Activated naive CD4-positive, alpha-beta T cell (primary cell): ENCODE data around the gene GALNT9.

Experiments used
- DNase-seq, 4 experiments: peaks; one replicate each; lab custom pipeline; 2025; lab: John Stamatoyannopoulos, UW

The GALNT9 gene

GRCh38 chr12:132325733-132326130, 3.7 kb downstream of the GALNT9 start:
- DNase-seq: no peak

GRCh38 chr12:132324841-132325732, 4.3 kb downstream of the GALNT9 start:
- no peak for DNase-seq

- no peak for DNase-seq
Observed at GRCh38 chr12:132324173-132324572, 5.2 kb downstream of the GALNT9 start.

- no peak for DNase-seq
Observed at GRCh38 chr12:132323171-132324010, 6.0 kb downstream of the GALNT9 start.

GRCh38 chr12:132322206-132323132, 6.9 kb downstream of the GALNT9 start:
- DNase-seq: no peak

GRCh38 chr12:132321321-132322118, 7.9 kb downstream of the GALNT9 start:
- DNase-seq: no peak

- DNase-seq: no peak
Observed at GRCh38 chr12:132320767-132321211, 8.6 kb downstream of the GALNT9 start.

- DNase-seq: no peak
Observed at GRCh38 chr12:132319991-132320570, 9.3 kb downstream of the GALNT9 start.

- DNase-seq: no peak
Observed at GRCh38 chr12:132319359-132319950, 9.9 kb downstream of the GALNT9 start.

GRCh38 chr12:132318618-132319033, 10.8 kb downstream of the GALNT9 start:
- DNase-seq: no peak

- DNase-seq: no peak
Observed at GRCh38 chr12:132318135-132318534, 11.3 kb downstream of the GALNT9 start.

- no peak for DNase-seq
Observed at GRCh38 chr12:132317233-132317938, 12.0 kb downstream of the GALNT9 start.

- DNase-seq: no peak
Observed at GRCh38 chr12:132316497-132317232, 12.7 kb downstream of the GALNT9 start.

GRCh38 chr12:132315951-132316350, 13.4 kb downstream of the GALNT9 start:
- no peak for DNase-seq

GRCh38 chr12:132315507-132315906, 13.9 kb downstream of the GALNT9 start:
- no peak for DNase-seq

GRCh38 chr12:132314516-132315233, 14.7 kb downstream of the GALNT9 start:
- DNase-seq: no peak

GRCh38 chr12:132314035-132314434, 15.4 kb downstream of the GALNT9 start:
- DNase-seq: no peak

- DNase-seq: no peak
Observed at GRCh38 chr12:132313182-132313581, 16.2 kb downstream of the GALNT9 start.
